ENCODE measurements around the gene FXYD2.

DNA sequence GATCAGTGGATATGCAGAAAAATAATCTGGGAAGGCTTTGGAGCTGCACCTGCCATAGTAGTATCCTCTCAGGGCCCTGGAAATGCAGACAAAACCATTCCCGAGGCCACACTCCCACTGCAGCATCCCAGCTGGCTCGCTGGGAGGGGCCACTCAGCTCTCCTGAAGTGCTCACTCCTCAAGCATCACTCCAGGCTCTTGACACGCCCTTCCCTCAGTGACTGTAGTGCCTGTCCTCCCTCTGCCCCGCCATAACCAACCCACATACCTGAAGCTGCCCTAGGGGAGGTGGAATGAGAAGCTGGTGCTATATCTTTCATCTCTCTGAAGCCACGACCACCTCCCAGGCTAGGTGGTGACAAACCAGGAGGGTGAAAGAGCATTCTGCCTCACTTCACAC lies 32.3 kb downstream of the FXYD2 start:
- TF ChIP-seq, protein P1, sequence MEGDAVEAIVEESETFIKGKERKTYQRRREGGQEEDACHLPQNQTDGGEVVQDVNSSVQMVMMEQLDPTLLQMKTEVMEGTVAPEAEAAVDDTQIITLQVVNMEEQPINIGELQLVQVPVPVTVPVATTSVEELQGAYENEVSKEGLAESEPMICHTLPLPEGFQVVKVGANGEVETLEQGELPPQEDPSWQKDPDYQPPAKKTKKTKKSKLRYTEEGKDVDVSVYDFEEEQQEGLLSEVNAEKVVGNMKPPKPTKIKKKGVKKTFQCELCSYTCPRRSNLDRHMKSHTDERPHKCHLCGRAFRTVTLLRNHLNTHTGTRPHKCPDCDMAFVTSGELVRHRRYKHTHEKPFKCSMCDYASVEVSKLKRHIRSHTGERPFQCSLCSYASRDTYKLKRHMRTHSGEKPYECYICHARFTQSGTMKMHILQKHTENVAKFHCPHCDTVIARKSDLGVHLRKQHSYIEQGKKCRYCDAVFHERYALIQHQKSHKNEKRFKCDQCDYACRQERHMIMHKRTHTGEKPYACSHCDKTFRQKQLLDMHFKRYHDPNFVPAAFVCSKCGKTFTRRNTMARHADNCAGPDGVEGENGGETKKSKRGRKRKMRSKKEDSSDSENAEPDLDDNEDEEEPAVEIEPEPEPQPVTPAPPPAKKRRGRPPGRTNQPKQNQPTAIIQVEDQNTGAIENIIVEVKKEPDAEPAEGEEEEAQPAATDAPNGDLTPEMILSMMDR (conservative IDR thresholded peaks at IDR 0.05 in 1 of 2, IDR thresholded peaks at IDR 0.05 in 1 of 2; ENCODE audit: low read depth in 1 of 2, low read length in 2 of 2) = no peak
- TF ChIP-seq EZH2 (IDR thresholded peaks at IDR 0.05; ENCODE audit: low read length, missing control alignments) = no peak
